ENCODE results near the gene POLR2E. TPM values are rescaled to one million over a fixed set of nuclear protein-coding genes. Genes with fewer than 3 reads are reported as not detected.

POLR2E gene
- total and polyA plus RNA-seq, 2 donors from 2014 or later: 158 to 189 TPM

GRCh38 chr19:1122972-1123363, 27.8 kb upstream of the POLR2E start:
- no peak overlapping the region for H3K9ac ChIP-seq (ENCODE audit: low read length in 3 of 3)
- peaks cover 0 to 31% (median 11%) of the 10 kb centered on the region in 3 donors for H3K36me3 ChIP-seq (ENCODE audit: control insufficient read depth in 2 of 3, insufficient read depth in 3 of 3, low read length in 3 of 3)
- peaks cover 0 to 4% (median 0%) of the 10 kb centered on the region in 3 donors for H3K4me1 ChIP-seq (ENCODE audit: control insufficient read depth in 2 of 3, insufficient read depth in 2 of 3, low read depth in 1 of 3, low read length in 3 of 3)
- H3K27ac ChIP-seq (ENCODE audit: low read depth in 2 of 2, low read length in 2 of 2): no peak overlapping the region
- no peaks in the 10 kb centered on the region for H3K27me3 ChIP-seq (ENCODE audit: control insufficient read depth, insufficient read depth, low read length)
- DNase-seq: peak; percentile 46 to 94 (median 72)
- no peaks in the 10 kb centered on the region for H3K9me3 ChIP-seq (ENCODE audit: control insufficient read depth in 2 of 3, insufficient read depth in 1 of 3, low read length in 3 of 3)
- no peak for FAIRE-seq
- no peak for TF ChIP-seq CTCF (IDR thresholded peaks at IDR 0.05; ENCODE audit: borderline replicate concordance, extremely low read depth, insufficient read depth)
- intact Hi-C loops (cut with DNase I): loop anchor here (10.0 kb wide), 1 partner anchor 62 kb away; no protein-coding TSS in a partner anchor
- H3K4me3 ChIP-seq (ENCODE audit: low read length in 3 of 3): no peak overlapping the region

- peak in 1 of 5 donors; percentile 79 for DNase-seq
- Histone ChIP-seq H3K36me3 (ENCODE audit: control insufficient read depth in 2 of 3, insufficient read depth in 3 of 3, low read length in 3 of 3) (peaks cover 0 to 33% (median 14%) of the 10 kb centered on the region in 3 donors), H3K27ac (ENCODE audit: low read depth in 2 of 2, low read length in 2 of 2) (no peak overlapping the region), H3K9me3 (ENCODE audit: control insufficient read depth in 2 of 3, insufficient read depth in 1 of 3, low read length in 3 of 3) (no peaks in the 10 kb centered on the region), H3K27me3 (ENCODE audit: control insufficient read depth, insufficient read depth, low read length) (no peaks in the 10 kb centered on the region), H3K4me3 (ENCODE audit: low read length in 3 of 3) (no peak overlapping the region), H3K9ac (ENCODE audit: low read length in 3 of 3) (no peak overlapping the region), H3K4me1 (ENCODE audit: control insufficient read depth in 2 of 3, insufficient read depth in 2 of 3, low read depth in 1 of 3, low read length in 3 of 3) (peaks cover 0 to 4% (median 0%) of the 10 kb centered on the region in 3 donors)
- intact Hi-C loops (cut with DNase I): loop anchor here (10.0 kb wide), 1 partner anchor 63 kb away; no protein-coding TSS in a partner anchor
- FAIRE-seq: no peak
- TF ChIP-seq CTCF (IDR thresholded peaks at IDR 0.05; ENCODE audit: borderline replicate concordance, extremely low read depth, insufficient read depth): no peak
Observed at GRCh38 chr19:1122021-1122971, 27.1 kb upstream of the POLR2E start.

- TF ChIP-seq CTCF (IDR thresholded peaks at IDR 0.05; ENCODE audit: borderline replicate concordance, extremely low read depth, insufficient read depth): no peak
- FAIRE-seq (no peak), DNase-seq (no peak)
- no peak overlapping the region for H3K27ac ChIP-seq (ENCODE audit: low read depth in 2 of 2, low read length in 2 of 2)
- H3K9ac ChIP-seq (ENCODE audit: low read length in 3 of 3): no peak overlapping the region
- no peaks in the 10 kb centered on the region for H3K9me3 ChIP-seq (ENCODE audit: control insufficient read depth in 2 of 3, insufficient read depth in 1 of 3, low read length in 3 of 3)
- peaks cover 0 to 4% (median 0%) of the 10 kb centered on the region in 3 donors for H3K4me1 ChIP-seq (ENCODE audit: control insufficient read depth in 2 of 3, insufficient read depth in 2 of 3, low read depth in 1 of 3, low read length in 3 of 3)
- intact Hi-C loops (cut with DNase I): loop anchor here (10.0 kb wide), 1 partner anchor 63 kb away; no protein-coding TSS in a partner anchor
- H3K27me3 ChIP-seq (ENCODE audit: control insufficient read depth, insufficient read depth, low read length): no peaks in the 10 kb centered on the region
- H3K4me3 ChIP-seq (ENCODE audit: low read length in 3 of 3): no peak overlapping the region
- H3K36me3 ChIP-seq (ENCODE audit: control insufficient read depth in 2 of 3, insufficient read depth in 3 of 3, low read length in 3 of 3): peaks cover 0 to 42% (median 16%) of the 10 kb centered on the region in 3 donors
Observed at GRCh38 chr19:1121395-1121794, 26.2 kb upstream of the POLR2E start.
